Astrocyte of the spinal cord (primary cell): ENCODE results near the gene MORN3.

Experiments
- DNase-seq: peaks from one replicate; pipeline ENCODE4 v3.0.0; 2011; ENCODE audit warnings: low read depth, low spot score
- H3K4me3 ChIP-seq: 2 replicates; pipeline ENCODE4 v1.5.1; 2011; ENCODE audit warnings: low read depth, mild to moderate bottlenecking, low read length, moderate library complexity
- CTCF ChIP-seq: IDR thresholded peaks from 2 replicates; pipeline ENCODE4 v1.5.1; 2012; ENCODE audit warnings: low read depth, mild to moderate bottlenecking, low read length, inconsistent platforms
- in situ Hi-C: cut with HindIII; loops from 2 replicates; pipeline ENCODE4 v1.10.0; 2017; ENCODE audit warnings: low sequenced_read_pairs

Gene MORN3

DNA sequence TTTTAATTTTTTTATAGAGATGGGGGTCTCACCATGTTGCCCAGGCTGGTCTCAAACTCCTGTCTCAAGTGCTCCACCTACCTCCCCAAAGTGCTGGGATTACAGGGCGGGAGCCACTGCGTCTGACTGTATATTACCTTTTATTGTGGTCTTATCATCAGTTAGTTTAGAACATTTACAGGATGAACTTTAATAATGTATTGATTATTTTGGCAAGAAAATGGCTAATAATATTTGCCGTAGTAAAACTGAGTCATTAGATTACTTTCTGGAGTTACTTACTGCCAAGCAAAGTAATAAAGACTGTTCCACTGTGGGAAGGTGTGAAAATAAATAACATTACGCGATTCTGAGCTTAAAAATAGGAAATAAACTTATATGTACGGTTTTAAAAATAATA is 66.7 kb downstream of the MORN3 start:
- DNase-seq = no peak
- no peak overlapping the region for H3K4me3 ChIP-seq
- in situ Hi-C loops = no loop called here
- TF ChIP-seq CTCF = no peak

DNA sequence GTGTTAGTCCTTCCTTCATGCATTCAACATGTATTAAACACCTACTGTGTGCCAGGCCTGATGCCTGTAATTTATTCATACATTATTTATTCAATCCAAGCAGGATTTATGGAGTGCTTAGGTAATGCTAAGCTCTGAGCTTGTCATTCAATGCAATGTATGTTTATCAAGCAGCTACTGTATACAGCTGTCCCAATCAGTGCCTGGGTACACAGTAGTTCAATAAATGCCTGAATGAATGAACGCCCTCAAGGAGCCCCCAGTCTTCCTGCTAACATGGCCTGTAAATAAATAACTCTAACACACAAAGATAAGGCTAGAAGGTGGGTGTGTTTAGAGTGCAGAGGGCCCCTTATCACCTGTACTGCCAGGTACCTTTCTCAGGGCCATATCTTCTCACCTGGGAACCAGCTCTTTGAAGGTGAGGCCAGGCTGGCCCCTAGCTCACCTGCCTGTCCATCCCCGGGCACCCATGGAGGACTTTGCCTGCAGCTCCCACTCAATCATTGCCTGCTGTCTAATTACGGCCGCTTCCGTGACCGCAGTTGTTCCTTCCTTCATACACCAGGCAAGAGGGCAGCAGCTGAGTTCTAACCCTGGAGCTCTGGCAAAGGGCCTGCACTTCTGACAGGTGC is 68.6 kb downstream of the MORN3 start:
- no peak for DNase-seq
- in situ Hi-C loops = no loop called here
- H3K4me3 ChIP-seq = no peak overlapping the region
- no peak for TF ChIP-seq CTCF
